ENCODE measurements around the gene SPATA18.
"Not testable (repeated sequence)": the region's sequence is repeated elsewhere in the genome, so short reads cannot be mapped to it uniquely, and the experiment has no call there.

Gene SPATA18

GRCh38 chr4:52110171-52110570 is 59.1 kb downstream of the SPATA18 start:
- no peak for DNase-seq

DNA sequence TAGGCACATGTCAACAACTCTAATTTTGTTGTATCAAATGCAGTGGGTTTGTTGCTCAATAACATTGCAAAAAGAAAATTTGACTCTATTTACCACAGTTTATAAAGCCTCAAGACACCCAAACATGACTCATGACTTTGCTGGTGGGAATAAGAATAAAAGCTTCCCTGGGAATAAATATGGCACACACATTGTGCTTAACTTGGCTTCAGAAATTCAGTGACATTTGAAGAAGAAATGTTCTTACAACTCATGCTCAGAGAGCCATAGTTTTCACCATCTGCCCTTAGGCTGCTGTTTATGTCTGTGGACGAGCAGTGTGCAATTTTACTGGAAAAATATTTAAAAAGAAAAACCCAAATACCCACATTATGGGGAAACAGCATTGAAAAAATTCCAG is 60.9 kb downstream of the SPATA18 start:
- DNase-seq: no peak

- DNase-seq: no peak
Measured at GRCh38 chr4:52112411-52112810, 61.3 kb downstream of the SPATA18 start.

DNA sequence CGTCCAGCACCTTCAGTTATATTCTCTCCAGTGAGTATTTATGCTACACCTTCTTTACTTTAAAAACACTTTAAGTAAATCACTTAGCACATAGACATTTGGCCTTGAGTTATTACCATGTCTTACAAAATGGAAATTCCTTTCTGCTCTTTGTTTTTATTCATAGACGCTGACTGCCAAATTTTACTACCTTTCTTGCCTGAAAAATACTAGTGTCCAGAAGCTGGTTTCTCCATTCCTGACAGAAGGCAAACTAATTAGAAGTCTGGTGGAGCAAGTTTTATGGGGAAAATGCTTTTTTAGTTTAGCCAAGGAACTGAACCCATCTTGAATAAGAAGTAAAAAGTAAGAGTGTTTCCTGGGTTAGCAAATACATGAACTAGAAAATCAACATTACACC is 65.5 kb downstream of the SPATA18 start:
- DNase-seq: no peak

GRCh38 chr4:52126226-52126625 is 75.1 kb downstream of the SPATA18 start:
- no peak for DNase-seq

DNA sequence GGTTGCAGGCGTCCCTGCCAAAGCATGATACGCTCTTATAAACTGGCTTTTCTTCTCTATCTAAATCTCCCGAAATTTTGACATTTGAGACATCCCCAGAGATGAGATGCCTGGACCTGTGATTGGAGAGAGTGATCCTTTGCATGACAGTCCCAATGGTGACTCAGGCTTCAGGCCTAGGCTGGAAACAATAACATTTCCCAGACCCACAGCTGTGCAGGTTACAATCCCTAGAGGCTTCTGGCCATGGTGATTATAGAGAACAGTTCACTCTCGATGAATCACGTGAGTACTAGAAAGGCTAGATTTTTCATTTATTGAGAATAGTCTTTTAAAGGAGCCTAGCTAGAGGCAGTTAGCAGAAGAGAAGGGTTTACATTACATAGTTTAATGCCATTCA is 75.9 kb downstream of the SPATA18 start:
- DNase-seq: no peak

GRCh38 chr4:52135171-52135570 is 84.1 kb downstream of the SPATA18 start:
- no peak for DNase-seq

DNA sequence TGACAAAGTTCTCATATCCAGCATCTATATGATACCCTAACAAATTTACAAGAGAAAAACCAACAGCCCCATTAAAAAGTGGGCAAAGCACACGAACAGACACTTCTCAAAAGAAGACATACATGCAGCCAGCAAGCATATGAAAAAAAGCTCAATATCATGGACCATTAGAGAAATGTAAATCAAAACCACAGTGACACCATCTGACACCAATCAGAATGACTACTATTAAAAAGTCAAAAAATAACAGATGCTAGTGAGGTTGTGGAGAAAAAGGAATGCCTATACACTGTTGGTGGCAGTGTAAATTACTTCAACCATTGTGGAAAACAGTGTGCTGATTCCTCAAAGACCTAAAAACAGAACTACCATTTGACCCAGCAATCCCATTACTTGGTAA is 86.0 kb downstream of the SPATA18 start:
- not testable (repeated sequence) for DNase-seq

DNA sequence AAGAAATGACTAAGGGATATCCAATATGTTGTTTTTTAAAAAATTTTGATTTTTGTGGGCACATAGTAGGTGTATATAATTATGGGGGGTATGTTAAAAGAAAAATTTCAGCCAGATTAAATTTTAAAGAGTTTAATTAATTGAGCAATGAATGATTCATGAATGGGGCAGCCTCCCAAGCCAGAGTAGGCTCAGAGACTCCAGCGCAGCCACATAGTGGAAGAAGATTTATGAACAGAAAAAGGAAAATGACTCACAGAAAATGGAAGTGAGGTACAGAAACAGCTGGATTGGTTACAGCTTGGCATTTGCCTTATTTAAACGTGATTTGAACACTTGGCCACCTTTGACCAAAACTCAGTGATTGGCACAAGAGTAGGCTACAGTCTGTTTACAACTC is 91.7 kb downstream of the SPATA18 start:
- DNase-seq: no peak

DNA sequence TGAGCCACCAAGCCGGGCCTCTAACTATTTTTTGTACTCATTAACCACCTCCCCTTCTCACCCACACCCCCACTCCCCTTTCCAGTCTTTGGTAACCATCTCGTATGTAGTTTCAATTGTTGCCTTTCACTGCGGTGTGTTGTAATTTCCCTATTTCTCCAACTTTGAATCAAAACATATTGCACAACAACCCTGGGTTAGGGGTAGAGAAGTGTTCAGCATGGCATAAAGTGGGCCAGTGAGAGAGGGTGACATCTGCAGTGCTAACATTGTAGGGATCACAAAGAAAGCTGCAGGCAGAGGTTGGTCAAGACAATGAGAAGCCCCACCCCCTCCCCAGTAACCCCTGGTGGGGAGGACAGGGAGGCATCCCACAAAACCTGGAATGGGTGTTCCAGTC is 92.7 kb downstream of the SPATA18 start:
- no peak for DNase-seq

- DNase-seq: no peak
Measured at GRCh38 chr4:52144372-52144771, 93.3 kb downstream of the SPATA18 start.

Data from NCI-H1694 treated with DMSO at 0.1 percent for 48 hours (cell line).